HEK293 (cell line): Measurements from ENCODE around the gene TSPO2.

Experiments
- GLIS1 ChIP-seq: fragments of 450-650 bp; formaldehyde crosslinking; IDR thresholded peaks from 2 replicates; pipeline ENCODE4 v1.5.1; 2016; ENCODE audit warnings: missing biosample characterization, missing genetic modification characterization
- ZFP41 ChIP-seq: fragments of 450-650 bp; formaldehyde crosslinking; IDR thresholded peaks from 2 replicates; pipeline ENCODE4 v1.5.1; 2016; ENCODE audit warnings: missing biosample characterization, missing genetic modification characterization, borderline replicate concordance
- ZNF138 ChIP-seq: fragments of 450-650 bp; formaldehyde crosslinking; IDR thresholded peaks from 2 replicates; pipeline ENCODE4 v1.5.1; 2016; ENCODE audit warnings: missing biosample characterization, missing genetic modification characterization, borderline replicate concordance

DNA sequence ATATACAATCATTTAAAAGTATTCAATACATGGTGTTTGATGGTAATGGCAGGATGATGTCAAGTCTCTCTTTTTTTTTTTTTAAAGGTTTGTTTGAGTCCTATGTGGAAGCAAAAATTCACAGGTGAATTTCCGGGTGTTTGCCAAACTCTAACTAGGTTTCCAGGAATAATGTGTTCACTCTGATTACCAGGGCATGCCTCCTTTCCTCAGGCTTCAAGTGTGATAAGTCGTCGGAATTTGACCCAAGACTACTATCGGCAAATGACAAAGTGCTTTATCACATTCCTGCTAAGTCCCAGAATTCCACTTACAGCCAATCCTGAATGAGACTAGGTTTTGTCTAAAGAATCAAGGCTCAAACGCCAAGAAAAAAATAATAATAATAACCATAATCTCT lies 22.6 kb downstream of the TSPO2 start:
- TF ChIP-seq GLIS1 (no peak), ZFP41 (tag by site-specific recombination) (no peak), ZNF138 (tag by site-specific recombination) (no peak)
